ENCODE data around the gene ENTPD8.
A peak's percentile ranks its signal among the peaks of the same experiment; 100 is the strongest.

ENTPD8 gene

DNA sequence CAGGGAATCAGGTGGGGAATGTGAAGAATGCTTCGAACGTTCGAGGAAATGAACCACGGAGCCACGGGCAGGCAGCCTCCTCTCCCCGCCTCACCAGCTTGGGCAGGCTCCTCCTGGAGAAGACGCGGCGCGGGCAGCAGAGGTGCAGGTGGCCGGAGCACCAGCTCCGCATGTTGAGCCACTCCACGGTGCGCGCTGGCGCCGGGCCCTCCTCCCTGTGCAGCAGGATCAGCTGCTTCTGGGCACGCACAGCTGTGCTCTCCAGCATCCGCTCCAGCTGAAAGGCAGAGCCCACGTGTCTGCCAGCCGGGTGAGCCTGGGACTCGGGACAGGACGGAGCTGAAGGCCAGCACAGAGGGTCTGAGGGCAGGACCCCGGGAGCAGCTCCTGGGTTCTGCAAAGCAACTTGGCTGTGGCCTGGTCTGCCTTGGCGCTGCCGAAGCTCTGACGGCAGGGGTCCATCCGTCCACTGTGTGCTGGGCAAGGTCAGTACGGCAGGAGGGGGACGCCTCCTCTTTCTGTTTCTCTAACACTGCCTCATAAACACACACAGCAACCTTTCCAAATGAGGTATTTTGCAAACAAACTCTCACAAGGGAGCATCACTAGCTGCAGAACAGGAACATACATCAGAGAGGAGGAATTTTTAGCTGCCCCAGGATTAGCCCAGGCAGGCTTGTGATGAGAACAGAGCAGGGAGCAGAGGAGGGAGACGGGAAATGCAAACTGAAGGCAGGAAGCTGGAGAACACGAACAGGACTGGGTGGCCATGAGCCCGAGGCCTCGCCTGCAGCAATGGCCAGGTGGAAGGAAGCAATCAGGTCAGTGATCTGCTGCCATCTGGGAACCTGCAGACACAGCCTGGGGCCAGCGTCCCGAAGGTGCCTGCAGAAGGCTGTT is 38.1 kb upstream of the ENTPD8 start:
- H3K36me3 ChIP-seq (ENCODE audit: insufficient read depth, insufficient read length, low read length): no peaks in the 10 kb centered on the region
- no peak overlapping the region for H3K4me3 ChIP-seq (ENCODE audit: insufficient read length, low read depth)
- H3K9ac ChIP-seq (ENCODE audit: insufficient read length, low read depth): peak overlapping the region; percentile 26
- DNase-seq (ENCODE audit: low read depth, low spot score): no peak
- H3K9me3 ChIP-seq (ENCODE audit: insufficient read depth, low read length): peaks cover 19% of the 10 kb centered on the region; the same call in 1 of the 2 replicates
- H3K27me3 ChIP-seq (ENCODE audit: insufficient read depth, insufficient read length): no peaks in the 10 kb centered on the region
- peaks cover 22% of the 10 kb centered on the region for H3K4me1 ChIP-seq (ENCODE audit: insufficient read depth, insufficient read length)
- no peak for TF ChIP-seq SUZ12 (IDR thresholded peaks at IDR 0.05; ENCODE audit: extremely low read depth, insufficient read depth, insufficient read length)
- no peak for TF ChIP-seq ZNF274 (IDR thresholded peaks at IDR 0.05; ENCODE audit: low read depth, low read length)
- no peak for TF ChIP-seq YY1 (IDR thresholded peaks at IDR 0.05; ENCODE audit: insufficient read depth, insufficient read length)

DNA sequence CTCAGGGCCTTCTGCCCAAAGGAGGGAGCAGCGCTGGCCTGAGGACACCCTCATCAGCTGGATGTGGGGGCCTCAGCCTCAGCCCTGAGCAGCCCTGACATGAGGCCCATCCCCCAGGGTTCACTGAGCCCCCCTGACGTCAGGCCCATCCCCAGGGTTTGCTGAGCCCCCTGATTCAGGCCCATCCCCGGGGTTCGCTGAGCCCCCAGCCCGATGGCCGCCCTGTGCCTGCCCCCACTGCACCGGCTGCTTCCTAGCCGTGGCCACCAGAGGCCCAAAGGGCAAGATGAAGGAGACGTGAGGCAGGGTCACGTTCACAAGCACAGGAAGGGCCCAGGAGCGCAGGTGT is 37.4 kb upstream of the ENTPD8 start:
- Histone ChIP-seq H3K27me3 (ENCODE audit: insufficient read depth, insufficient read length) (no peaks in the 10 kb centered on the region), H3K4me1 (ENCODE audit: insufficient read depth, insufficient read length) (peaks cover 22% of the 10 kb centered on the region), H3K36me3 (ENCODE audit: insufficient read depth, insufficient read length, low read length) (no peaks in the 10 kb centered on the region), H3K9ac (ENCODE audit: insufficient read length, low read depth) (peak overlapping the region; percentile 18), H3K9me3 (ENCODE audit: insufficient read depth, low read length) (peaks cover 19% of the 10 kb centered on the region; the same call in 1 of the 2 replicates), H3K4me3 (ENCODE audit: insufficient read length, low read depth) (no peak overlapping the region)
- no peak for DNase-seq (ENCODE audit: low read depth, low spot score)
- no peak for TF ChIP-seq SUZ12 (IDR thresholded peaks at IDR 0.05; ENCODE audit: extremely low read depth, insufficient read depth, insufficient read length)
- TF ChIP-seq ZNF274 (IDR thresholded peaks at IDR 0.05; ENCODE audit: low read depth, low read length): no peak
- no peak for TF ChIP-seq YY1 (IDR thresholded peaks at IDR 0.05; ENCODE audit: insufficient read depth, insufficient read length)

DNA sequence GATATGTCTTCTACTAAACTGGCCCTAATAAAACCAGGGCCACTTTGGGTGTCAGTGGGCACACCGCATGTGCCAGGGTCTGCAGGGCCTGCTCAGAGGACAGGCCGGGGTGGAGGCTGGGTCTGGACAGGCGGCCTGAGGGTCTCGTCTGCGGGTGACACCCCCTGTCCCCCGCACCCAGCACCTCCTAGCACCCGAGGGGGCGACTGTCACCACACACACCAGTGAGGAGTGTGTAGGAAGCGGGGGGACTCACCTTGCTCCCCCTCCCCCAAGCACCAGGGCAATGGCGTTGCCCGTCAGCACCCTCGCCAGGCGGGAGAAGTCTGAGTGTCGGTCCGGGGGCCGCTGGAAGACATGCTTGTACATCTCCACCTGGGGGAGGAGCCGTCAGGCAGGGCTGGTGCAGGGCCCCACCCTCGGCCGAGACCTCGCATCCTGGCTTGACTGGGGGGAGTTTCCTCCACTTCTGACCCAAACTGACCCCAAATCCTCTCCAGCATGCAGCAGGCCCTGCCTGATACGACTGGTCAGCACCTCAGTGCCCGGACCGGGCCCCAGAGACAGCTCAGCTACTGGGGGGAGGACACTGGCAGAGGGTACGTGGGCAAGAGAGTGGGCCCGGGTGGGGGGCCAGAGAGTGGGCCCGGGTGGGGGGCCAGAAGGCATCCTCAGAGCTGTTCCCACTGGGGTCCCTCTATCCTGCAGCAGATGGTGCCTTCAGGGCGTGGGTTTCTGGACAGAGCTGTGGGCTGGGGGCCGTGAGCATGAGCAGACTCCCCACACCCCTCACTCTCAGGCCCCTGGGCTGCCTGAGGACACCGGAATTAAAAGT is 36.8 kb upstream of the ENTPD8 start:
- no peaks in the 10 kb centered on the region for H3K36me3 ChIP-seq (ENCODE audit: insufficient read depth, insufficient read length, low read length)
- H3K4me3 ChIP-seq (ENCODE audit: insufficient read length, low read depth): no peak overlapping the region
- H3K9ac ChIP-seq (ENCODE audit: insufficient read length, low read depth): peak overlapping the region; percentile 18
- H3K27me3 ChIP-seq (ENCODE audit: insufficient read depth, insufficient read length): no peaks in the 10 kb centered on the region
- peaks cover 22% of the 10 kb centered on the region for H3K4me1 ChIP-seq (ENCODE audit: insufficient read depth, insufficient read length)
- no peak for DNase-seq (ENCODE audit: low read depth, low spot score)
- H3K9me3 ChIP-seq (ENCODE audit: insufficient read depth, low read length): peaks cover 22% of the 10 kb centered on the region; the same call in 1 of the 2 replicates
- TF ChIP-seq SUZ12 (IDR thresholded peaks at IDR 0.05; ENCODE audit: extremely low read depth, insufficient read depth, insufficient read length): no peak
- TF ChIP-seq ZNF274 (IDR thresholded peaks at IDR 0.05; ENCODE audit: low read depth, low read length): no peak
- no peak for TF ChIP-seq YY1 (IDR thresholded peaks at IDR 0.05; ENCODE audit: insufficient read depth, insufficient read length)

DNA sequence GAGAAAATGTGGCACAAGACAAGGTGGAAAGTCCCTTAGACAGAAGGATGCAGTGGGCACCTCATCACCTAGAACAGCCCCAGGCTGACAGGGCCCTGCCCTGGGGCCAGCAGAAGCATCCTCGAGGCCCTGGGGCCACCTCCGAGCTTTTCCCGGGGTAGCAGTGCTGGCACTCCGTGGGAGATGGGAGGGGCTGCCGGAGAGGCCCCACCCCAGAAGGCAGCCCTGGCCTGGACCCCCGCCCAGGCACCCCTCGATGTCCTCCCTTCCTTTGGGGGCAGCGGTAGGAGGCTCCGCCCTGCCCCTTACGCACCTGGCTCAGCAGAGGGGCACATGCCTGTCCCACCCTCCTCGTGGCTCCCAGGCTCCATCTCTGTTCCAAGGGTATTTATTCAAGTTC is 35.7 kb upstream of the ENTPD8 start:
- H3K9me3 ChIP-seq (ENCODE audit: insufficient read depth, low read length): peaks cover 25% of the 10 kb centered on the region; the same call in 1 of the 2 replicates
- no peaks in the 10 kb centered on the region for H3K36me3 ChIP-seq (ENCODE audit: insufficient read depth, insufficient read length, low read length)

DNA sequence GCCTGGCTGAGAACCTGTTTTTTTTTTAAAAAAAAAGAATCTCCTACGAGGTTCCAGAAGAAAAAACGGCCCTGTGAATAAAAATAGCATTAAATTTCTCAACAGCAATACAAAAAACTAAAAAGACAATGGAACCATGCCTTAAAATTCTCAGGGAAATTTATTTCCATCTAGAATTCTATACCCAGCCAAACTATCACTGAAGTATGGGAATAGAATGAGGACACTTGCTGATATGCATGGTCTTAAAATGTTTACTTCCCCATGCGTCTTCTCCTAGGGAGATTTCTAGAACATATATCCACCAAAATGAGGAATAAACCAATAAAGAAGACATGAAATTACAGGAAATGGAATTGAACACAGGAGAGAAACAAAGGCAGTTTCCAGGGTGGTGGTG is 34.5 kb upstream of the ENTPD8 start:
- Histone ChIP-seq H3K9me3 (ENCODE audit: insufficient read depth, low read length) (peaks cover 25% of the 10 kb centered on the region; the same call in 1 of the 2 replicates), H3K9ac (ENCODE audit: insufficient read length, low read depth) (no peak overlapping the region), H3K4me1 (ENCODE audit: insufficient read depth, insufficient read length) (peaks cover 18% of the 10 kb centered on the region), H3K36me3 (ENCODE audit: insufficient read depth, insufficient read length, low read length) (no peaks in the 10 kb centered on the region), H3K4me3 (ENCODE audit: insufficient read length, low read depth) (no peak overlapping the region), H3K27me3 (ENCODE audit: insufficient read depth, insufficient read length) (no peaks in the 10 kb centered on the region)
- no peak for DNase-seq (ENCODE audit: low read depth, low spot score)
- TF ChIP-seq YY1 (IDR thresholded peaks at IDR 0.05; ENCODE audit: insufficient read depth, insufficient read length): no peak
- TF ChIP-seq SUZ12 (IDR thresholded peaks at IDR 0.05; ENCODE audit: extremely low read depth, insufficient read depth, insufficient read length): no peak
- no peak for TF ChIP-seq ZNF274 (IDR thresholded peaks at IDR 0.05; ENCODE audit: low read depth, low read length)

More for the DNA sequence above, 35.7 kb upstream of the ENTPD8 start:
- Histone ChIP-seq H3K27me3 (ENCODE audit: insufficient read depth, insufficient read length) (no peaks in the 10 kb centered on the region), H3K9ac (ENCODE audit: insufficient read length, low read depth) (no peak overlapping the region), H3K4me3 (ENCODE audit: insufficient read length, low read depth) (no peak overlapping the region), H3K4me1 (ENCODE audit: insufficient read depth, insufficient read length) (peaks cover 22% of the 10 kb centered on the region)
- TF ChIP-seq ZNF274 (IDR thresholded peaks at IDR 0.05; ENCODE audit: low read depth, low read length) (no peak), SUZ12 (IDR thresholded peaks at IDR 0.05; ENCODE audit: extremely low read depth, insufficient read depth, insufficient read length) (no peak), YY1 (IDR thresholded peaks at IDR 0.05; ENCODE audit: insufficient read depth, insufficient read length) (no peak)
- no peak for DNase-seq (ENCODE audit: low read depth, low spot score)

DNA sequence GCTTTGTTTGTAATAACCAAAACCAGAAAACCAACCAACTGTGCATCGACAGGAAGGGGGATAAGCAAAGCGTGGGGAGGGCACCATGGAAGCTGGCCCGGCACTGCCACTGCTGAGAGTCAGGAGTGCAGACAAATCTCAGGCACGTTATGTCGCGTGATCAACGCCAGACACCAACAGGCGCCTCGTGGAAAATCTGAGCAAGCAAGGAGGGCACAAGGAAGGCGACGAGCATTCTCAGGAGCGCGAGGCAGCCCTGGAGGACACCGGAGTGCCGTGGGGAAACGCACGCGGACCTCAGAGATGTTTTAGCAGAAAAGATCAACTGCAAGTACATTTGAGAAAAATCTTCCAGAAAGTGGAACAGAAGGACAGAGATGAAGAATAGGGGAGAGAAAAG is 33.1 kb upstream of the ENTPD8 start:
- H3K4me3 ChIP-seq (ENCODE audit: insufficient read length, low read depth): no peak overlapping the region
- peaks cover 10% of the 10 kb centered on the region for H3K4me1 ChIP-seq (ENCODE audit: insufficient read depth, insufficient read length)
- TF ChIP-seq SUZ12 (IDR thresholded peaks at IDR 0.05; ENCODE audit: extremely low read depth, insufficient read depth, insufficient read length) (no peak), YY1 (IDR thresholded peaks at IDR 0.05; ENCODE audit: insufficient read depth, insufficient read length) (no peak), ZNF274 (IDR thresholded peaks at IDR 0.05; ENCODE audit: low read depth, low read length) (no peak)
- DNase-seq (ENCODE audit: low read depth, low spot score): no peak
- H3K9ac ChIP-seq (ENCODE audit: insufficient read length, low read depth): no peak overlapping the region
- H3K9me3 ChIP-seq (ENCODE audit: insufficient read depth, low read length): peaks cover 25% of the 10 kb centered on the region; the same call in 1 of the 2 replicates
- H3K36me3 ChIP-seq (ENCODE audit: insufficient read depth, insufficient read length, low read length): no peaks in the 10 kb centered on the region
- no peaks in the 10 kb centered on the region for H3K27me3 ChIP-seq (ENCODE audit: insufficient read depth, insufficient read length)

DNA sequence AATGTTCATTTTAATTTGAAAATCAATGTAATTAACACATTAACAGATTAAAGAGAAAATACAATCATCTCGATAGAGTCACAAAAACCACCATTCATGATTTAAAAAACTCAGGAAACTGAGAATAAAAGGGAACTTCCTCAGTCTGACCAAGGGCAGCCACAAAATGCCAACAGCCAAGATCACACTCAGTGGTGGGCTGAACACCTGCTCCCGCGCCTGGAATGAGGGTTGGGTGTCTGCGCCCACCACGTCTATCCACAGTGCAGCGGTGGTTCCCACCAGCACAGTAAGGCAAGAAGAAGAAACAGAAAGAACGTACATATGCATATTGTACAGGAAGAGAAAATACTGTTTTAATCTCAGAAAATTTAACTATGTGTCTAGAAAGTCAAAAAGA is 29.6 kb upstream of the ENTPD8 start:
- H3K4me1 ChIP-seq (ENCODE audit: insufficient read depth, insufficient read length): no peaks in the 10 kb centered on the region
- TF ChIP-seq ZNF274 (IDR thresholded peaks at IDR 0.05; ENCODE audit: low read depth, low read length) (no peak), SUZ12 (IDR thresholded peaks at IDR 0.05; ENCODE audit: extremely low read depth, insufficient read depth, insufficient read length) (no peak), YY1 (IDR thresholded peaks at IDR 0.05; ENCODE audit: insufficient read depth, insufficient read length) (no peak)
- no peaks in the 10 kb centered on the region for H3K27me3 ChIP-seq (ENCODE audit: insufficient read depth, insufficient read length)
- H3K36me3 ChIP-seq (ENCODE audit: insufficient read depth, insufficient read length, low read length): no peaks in the 10 kb centered on the region
- DNase-seq (ENCODE audit: low read depth, low spot score): no peak
- H3K9me3 ChIP-seq (ENCODE audit: insufficient read depth, low read length): peaks cover 15% of the 10 kb centered on the region; the same call in 1 of the 2 replicates
- no peak overlapping the region for H3K4me3 ChIP-seq (ENCODE audit: insufficient read length, low read depth)
- H3K9ac ChIP-seq (ENCODE audit: insufficient read length, low read depth): no peak overlapping the region
